Stimulated activated CD4-positive, alpha-beta T cell treated with anti-CD3 and anti-CD28 coated beads, Interleukin-1b, Interleukin-23, amount 100 ng/mL, for 48 hours (primary cell): ENCODE data around the gene LSM11.
"Not testable (repeated sequence)": the region's sequence is repeated elsewhere in the genome, so short reads cannot be mapped to it uniquely, and the experiment has no call there.

Experiments
- DNase-seq: peaks from one replicate; pipeline ENCODE4 v3.0.0-alpha.2; 2020

The LSM11 gene

DNA sequence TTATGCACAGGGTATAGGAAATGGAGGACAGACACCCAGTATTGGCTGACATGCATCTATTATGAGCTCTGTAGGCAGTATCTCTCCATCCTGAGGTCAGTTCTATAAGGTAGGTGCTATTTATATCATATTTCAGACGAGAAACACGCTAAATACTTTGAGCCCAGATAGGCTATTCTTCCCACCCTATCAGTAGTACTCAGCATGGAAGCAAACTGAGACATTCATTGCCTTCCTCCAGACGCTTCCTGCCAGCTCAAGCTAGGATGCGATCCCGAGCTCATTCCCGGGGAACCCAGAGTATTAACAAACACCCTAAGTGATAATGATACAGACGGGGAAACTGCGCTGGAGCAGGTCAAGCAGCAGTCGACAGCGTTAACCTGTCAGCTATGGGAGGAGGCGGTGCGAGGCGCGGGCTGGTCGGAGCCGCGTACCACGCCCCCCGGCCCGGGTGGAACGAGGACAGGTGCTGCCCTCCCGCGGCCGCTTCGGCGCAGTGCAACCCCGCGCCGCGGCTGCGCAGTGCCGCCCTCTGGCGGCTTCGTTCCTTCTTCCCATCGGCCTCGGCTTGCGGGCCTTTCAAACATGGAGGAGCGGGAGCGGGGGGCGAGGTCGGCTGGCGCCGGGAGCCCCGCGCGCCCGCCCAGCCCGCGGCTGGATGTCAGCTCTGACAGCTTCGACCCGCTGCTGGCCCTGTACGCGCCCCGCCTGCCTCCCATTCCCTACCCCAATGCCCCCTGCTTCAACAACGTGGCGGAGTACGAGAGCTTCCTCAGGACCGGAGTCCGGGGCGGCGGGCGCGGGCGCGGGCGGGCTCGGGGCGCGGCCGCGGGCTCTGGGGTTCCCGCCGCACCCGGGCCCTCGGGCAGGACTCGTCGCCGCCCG is at the start of gene LSM11:
Gene LSM11 (plus strand): TSS at position 550 of the 888 bp plus-strand sequence. CDS start 39 bp downstream, at position 589.
- DNase-seq, result peak; percentile 89

DNA sequence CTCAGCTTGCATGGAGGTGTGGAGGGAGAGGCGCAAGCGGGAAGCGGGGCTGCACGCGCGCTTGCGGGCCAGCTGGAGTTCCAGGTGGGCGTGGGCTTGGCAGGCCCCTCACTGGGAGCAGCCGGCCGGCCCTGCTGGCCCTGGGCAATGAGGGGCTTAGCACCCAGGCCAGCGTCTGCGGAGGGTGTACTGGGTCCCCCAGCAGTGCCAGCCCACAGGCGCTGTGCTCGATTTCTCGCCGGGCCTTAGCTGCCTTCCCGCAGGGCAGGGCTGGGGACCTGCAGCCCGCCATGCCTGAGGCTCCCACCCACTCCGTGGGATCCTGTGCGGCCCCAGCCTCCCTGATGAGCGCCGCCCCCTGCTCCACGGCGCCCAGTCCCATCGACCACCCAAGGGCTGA is 49.7 kb upstream of the LSM11 start:
- DNase-seq, result not testable (repeated sequence)

DNA sequence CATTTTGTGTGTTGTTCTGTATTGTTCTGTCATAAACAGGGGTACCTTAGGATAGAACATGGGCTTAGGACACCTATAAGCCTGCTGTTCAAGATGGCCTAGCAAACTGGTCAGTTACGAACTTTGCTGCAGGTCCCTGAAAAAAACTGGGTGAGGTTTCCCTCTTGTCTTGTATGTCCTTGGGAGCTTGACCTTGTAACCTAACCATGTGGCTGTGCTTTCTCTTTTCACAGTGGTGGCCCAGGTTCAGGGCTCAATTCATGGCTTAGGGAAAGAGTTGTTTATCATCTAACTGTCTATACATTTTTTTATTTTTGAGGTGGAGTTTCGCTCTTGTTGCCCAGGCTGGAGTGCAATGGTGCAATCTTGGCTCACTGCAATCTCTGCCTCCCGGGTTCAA is 47.4 kb upstream of the LSM11 start:
- DNase-seq, result not testable (repeated sequence)

DNA sequence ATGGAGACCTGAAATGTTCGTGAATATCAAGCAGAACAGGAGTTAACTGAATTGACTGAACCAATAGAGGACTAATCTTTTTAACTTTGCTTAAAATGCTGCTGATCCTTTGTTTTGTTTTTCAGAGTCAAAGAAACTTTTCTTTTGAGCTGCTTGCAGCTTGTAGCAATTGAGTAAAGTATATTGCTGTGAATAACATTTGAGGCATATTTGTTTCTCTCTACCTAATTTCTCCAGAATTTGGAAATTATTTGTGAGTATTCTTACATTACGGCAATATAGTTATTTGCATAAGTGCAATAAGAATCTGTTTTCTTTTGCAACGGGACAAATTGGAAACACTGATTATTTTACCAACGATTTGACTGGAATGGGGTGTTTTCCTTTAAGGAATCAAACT is 44.8 kb upstream of the LSM11 start:
- not testable (repeated sequence) for DNase-seq

DNA sequence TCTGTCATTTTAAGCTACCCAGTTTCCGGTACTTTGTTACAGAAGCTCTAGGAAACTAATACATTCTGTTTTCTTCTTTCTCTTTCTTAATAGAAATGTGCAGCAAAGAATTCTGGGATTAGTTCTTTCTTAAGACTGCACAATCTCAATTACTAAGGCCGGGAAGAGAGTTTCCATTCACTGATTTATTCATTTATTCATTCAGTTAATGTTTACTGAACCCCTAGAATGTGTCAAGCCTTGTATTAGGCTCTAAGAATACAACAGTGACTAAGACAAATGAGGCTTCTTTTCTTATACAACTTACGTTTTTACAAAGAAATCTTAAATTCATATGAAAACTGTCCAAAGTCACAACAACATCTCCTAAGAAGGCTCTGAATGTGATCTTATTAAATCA is 39.8 kb upstream of the LSM11 start:
- DNase-seq, result no peak

DNA sequence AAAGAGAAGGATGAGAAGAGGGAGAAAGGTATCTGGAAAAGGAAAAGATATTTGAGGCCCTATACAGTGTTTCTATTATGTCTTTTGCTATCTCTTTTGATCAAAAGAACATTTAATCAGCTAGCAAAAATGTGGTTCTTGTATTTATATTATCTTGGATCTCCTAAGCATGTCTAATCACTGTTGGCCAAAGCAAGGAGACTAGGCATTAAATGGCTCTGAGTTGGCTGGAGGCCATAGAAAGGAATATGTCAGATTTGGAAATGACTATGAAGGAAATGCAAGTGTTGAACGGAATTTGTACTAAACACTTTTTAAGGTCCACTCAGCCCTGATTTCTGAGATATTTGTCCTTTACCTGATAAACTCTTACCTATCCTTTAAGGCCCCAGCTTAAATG is 34.6 kb upstream of the LSM11 start:
- DNase-seq, result no peak

DNA sequence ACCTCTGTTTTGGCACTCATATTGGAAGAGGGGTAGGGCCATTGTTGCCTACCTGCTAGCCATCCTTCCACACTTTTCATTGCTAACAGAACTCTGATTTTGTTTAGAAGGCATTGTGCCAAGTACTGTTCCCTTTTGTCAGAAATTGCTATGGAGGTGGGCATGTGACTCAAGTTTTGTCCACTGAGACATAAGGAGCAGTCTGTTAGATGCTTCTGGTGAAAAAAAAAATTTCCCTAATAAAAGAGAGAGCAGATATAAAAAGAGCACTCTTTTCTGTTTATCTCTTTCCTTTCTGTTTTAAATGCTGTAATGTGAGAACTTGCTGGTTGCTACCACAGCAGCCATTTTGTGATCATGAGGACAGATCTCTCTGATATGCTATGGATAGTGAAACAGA is 34.2 kb upstream of the LSM11 start:
- no peak for DNase-seq

DNA sequence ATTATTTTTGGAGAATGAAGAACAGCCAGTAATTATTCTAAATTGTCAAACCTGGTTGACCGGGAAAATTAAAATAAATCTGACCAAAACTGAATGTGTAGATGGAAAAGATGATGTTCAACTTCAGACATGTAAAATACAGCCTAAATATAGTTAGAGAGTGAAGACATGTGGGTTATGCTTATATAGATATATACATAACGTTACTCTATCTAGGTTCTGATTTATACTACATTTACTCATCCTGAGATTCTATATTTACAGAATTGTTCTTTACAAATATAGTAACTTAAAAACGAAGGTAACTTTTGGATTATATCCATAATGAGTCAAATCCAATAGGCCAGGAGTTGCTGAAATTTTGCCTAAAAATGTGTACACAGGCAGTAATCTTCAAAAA is 33.1 kb upstream of the LSM11 start:
- DNase-seq, result no peak

DNA sequence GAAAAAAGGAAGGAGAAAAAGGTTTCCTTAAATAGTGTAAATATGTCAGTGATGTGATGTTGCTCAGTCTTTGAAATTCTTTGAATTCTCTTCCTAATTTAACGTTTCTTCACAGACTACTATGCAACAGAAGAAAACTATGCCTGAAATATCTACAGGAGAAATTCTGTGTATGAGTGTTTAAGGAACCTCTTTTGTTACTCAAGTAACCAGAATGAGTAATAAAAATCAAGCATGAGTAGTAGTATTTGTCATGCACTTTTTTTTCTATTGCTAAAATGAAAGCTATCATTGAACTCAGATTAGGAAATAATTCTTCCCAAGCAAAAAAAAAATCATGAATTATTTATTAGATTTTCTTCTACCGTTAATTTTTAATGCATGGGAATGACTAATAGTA is 32.6 kb upstream of the LSM11 start:
- DNase-seq, result no peak

DNA sequence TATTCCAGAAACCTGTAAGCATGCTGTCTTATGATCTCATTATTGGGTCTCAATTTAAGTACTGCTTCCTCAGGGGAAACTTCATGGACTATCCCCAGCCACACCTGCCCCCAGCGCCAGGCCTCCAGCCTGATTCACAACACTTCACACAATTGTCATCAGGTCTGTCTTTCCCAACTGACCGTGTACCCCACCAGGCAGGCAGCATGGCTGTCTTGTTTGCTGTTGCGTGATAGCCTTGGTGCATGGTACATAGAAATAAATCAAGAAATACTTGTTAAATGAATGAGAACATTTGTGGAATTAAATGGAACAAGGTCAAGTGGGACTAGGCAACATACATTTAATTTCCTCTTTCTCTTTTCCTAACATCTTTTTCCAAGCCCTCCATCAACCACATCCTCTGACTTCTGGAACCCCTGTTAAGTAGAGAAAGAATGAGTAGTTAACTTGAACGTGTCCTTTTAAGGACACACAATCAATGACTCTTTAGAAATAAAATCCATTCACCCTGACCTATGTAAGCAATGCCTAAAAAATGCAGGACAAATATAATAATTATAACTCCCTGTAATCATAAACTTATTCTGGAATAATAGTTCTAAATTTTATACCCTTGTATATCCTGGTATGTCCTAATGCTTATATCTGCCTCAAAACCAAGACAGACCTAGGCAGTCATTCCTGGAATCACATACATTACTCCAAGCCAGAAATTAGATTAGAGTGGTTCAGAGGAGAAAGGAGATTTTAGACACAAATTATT is 29.5 kb upstream of the LSM11 start:
- no peak for DNase-seq

DNA sequence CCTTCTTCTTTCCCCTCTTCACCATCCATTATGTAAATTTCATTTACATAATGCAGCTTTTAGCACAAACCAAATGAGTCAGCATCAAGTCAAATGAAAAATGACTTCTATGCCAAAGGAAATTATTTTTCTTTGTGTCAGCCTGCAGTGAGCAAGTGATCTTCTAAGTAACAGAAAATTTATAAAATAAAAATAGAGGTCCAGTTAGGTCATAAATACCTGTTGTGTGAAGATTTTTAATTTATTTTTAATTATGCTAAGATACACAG is 29.0 kb upstream of the LSM11 start:
- DNase-seq, result no peak

DNA sequence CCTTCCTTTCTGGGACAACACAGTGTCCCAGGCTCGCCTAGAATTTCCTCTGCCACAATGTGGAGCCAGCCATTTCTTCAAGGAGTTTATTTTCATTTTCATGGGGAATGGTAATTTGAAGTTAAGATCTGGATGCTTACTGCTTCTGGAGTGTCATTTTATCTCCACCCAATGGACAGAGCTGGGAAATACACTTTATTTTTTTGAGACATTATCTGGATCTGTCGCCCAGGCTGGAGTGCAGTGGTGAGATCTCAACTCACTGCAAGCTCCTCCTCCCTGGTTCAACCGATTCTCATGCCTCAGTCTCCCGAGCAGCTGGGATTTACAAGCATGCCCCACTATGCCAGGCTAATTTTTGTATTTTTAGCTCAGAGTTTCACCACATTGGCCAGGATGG is 25.0 kb upstream of the LSM11 start:
- no peak for DNase-seq

DNA sequence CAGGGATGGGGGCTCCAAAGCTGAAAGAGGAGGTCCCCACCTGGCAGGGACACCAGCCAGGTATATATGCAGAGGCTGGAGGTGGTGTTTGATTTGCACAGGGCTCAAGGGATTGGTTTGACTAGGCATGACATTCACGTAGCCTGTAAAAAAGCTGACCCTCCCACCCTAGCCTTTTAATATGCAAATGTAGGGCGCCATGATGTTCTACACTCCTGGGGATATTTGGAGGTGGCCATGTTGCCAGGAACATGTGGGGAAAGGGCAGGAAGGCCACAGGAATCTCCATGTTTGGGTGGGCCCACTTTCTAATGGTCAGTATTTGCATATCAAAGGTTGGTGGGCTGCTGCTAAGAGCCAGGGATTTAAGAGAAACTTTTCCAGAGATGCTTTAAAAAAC is 24.3 kb upstream of the LSM11 start:
- no peak for DNase-seq

DNA sequence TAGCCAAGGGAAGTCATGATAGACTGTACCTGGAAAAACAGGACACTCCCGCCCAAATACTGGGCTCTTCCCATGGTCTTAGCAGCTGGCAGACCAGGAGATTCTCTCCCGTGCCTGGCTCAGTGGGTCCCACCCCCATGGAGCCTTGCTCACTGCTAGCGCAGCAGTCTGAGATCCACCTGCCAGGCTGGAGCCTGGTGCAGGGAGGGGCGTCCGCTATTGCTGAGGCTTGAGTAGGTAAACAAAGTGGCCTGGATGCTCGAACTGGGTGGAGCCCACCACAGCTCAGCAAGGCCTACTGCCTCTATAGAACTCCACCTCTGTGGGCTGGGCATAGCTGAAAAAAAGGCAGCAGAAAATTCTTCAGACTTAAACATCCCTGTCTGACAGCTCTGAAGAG is 22.4 kb upstream of the LSM11 start:
- no peak for DNase-seq

DNA sequence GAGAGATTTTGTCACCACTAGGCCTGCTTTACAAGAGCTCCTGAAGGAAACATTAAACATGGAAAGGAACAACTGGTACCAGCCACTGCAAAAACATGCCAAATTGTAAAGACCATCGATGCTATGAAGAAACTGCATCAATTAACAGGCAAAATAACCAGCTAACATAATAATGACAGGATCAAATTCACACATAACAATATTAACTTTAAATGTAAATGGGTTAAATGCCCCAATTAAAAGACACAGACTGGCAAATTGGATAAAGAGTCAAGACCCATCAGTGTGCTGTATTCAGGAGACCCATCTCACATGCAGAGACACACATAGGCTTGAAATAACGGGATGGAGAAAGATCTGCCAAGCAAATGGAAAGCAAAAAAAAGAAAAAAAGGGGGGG is 20.6 kb upstream of the LSM11 start:
- not testable (repeated sequence) for DNase-seq

DNA sequence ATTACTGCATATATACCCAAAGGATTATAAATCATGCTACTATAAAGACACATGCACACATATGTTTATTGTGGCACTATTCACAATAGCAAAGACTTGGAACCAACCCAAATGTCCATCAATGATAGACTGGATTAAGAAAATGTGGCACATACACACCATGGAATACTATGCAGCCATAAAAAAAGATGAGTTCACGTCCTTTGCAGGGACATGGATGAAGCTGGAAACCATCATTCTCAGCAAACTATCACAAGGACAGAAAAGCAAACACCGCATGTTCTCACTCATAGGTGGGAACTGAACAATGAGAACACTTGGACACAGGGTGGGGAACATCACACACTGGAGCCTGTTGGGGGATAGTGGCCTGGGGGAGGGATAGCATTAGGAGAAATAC is 16.9 kb upstream of the LSM11 start:
- DNase-seq, result not testable (repeated sequence)

DNA sequence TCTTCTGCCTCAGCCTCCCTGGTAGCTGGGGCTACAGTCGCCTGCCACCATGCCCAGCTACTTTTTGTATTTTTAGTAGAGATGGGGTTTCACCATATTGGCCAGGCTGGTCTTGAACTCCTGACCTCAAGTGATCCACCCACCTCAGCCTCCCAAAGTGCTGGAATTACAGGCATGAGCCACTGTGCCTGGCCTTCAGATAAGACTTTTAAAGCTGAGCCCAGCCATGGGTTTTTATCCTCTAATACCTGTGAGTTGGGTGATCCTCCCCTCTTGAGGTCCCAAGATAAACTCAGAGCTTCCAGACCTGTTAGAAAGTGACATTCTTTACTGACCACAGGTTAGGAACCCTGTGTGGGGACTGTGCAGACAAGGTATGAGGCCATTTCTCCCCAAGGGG is 15.7 kb upstream of the LSM11 start:
- DNase-seq, result not testable (repeated sequence)

DNA sequence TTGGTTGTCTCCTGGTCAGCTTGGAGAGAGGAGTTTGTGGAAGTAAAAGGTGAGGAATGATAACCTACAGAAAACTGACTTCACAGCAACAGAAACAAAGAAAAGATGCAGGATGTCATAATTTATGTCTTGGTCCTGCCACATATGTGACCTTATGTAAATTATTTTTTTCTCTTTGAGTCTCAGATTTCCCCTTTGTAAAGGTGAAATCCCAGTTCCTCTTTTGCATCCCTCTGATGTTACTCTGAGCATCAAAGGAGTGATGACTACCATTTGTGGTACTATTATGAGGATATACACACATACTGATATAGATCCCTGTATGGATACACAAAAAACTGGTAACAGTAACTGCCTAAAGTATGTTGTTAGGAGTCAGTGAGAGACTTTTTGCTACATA is 13.7 kb upstream of the LSM11 start:
- DNase-seq, result no peak

DNA sequence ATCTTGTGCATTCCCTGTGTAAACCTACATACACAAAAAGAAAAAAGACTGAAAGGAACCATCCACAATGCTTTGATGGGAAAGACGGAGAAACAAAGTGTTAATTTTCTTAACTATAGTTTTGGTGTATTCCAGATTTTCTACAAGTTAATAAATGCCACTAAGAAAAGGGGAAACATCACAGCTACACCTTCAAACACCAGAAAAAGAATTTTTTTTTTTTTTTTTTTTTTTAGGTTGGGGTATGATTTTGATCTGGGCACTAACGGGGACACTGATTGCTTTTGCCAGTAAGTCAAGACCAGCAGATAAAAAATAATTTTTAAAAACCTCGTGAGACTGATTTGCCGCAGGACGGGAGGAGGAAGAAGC is 12.6 kb upstream of the LSM11 start:
- no peak for DNase-seq

DNA sequence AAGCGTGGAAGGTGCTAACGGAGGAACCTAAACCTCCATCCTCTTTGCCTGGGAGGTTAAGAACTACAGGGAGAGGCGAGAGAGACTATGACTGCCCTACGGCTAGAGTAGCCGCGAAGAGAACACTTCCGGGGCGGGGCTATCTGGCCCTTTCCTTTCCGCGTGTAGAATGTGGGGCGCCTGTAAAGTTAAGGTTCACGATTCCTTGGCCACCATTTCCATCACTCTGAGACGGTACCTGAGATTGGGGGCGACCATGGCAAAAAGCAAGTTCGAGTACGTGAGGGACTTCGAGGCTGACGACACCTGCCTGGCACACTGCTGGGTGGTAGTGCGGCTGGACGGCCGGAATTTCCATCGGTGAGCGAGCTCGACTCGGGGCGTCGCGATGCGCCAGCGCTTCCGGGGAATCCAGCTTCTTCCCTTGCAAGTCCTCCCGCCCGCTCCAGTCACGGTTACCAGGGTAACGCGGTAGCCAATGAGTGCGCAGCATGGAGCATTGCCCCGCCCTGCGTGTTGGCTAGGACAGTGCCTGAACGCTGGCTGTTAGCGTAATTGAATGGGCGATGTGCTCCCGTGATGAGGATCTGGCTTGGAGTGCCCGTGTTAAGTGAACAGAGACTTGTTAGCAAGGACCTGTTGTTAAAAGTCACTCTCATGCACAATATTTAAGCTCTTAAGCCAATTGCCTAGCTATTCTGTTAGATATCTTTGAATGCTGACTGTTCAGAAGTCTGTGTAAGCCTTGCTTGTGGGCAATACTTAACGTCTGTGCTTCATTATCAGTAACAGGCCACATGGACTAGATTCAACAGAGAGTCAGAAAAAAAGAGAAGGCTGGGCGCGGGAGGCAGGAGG is 12.0 kb upstream of the LSM11 start, which contains the start of gene THG1L:
Gene THG1L (plus strand): TSS at position 149 of the 858 bp plus-strand sequence. CDS start 21 bp downstream, at position 170.
- peak; percentile 99 for DNase-seq

DNA sequence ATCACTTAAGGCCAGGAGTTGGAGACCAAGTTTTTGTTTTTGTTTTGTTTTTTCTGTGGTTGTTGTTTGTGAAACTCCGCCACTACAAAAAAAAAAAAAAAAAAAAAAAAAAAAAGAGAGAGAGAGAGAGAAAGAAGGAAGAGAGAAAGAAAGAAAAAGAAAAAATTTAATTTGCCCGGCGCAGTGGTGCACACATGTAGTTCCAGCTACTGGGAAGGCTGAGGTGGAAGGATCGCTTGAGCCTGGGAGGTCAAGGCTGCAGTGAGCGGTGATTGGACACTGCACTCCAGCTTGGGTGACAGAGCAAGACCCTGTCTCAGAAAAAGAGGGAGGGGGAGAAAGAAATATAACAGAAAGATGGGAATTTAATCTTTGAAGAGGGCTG is 11.4 kb upstream of the LSM11 start:
- DNase-seq, result no peak

DNA sequence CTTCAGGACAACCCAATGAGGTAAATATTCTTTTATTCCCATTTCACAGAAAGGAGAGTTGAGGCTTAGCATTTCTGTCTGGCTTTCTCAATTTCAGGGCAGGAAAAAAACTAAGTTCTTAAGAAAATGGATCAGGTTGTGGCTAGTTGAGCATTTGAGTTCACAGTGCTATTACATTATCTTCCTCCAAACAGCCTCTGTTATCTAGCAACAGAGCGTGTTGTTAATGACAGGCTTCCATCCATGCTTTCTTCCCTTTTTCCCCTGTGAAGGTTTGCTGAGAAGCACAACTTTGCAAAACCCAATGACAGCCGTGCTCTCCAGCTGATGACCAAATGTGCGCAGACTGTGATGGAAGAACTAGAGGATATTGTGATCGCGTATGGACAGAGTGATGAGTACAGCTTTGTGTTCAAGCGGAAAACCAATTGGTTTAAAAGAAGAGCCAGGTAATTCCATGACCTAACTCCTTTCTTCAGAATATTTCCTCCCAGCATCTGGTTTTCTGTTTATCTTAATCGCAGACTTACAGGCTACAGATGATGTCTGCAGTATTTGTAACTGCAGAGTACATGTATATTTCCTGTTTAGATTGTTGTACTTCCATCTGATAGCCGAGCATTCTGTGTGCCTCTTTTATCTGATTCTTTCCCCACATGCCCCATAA is 10.8 kb upstream of the LSM11 start:
- no peak for DNase-seq

DNA sequence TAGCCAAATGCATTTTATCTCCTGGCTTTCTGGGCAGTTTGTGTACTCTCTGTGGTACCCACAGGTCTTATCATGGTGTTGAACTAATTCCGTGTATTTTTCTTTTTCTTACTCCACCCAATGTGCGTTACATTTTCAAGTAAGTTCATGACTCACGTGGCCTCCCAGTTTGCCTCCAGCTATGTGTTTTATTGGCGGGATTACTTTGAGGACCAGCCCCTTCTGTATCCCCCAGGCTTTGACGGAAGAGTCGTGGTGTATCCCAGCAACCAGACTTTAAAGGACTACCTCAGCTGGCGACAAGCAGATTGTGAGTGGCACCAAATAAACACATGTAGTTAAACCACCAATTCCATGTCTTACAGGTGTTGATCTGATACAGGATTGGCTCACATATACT is 9.1 kb upstream of the LSM11 start:
- DNase-seq, result no peak
